ENCODE data around the gene PPARA.

DNA sequence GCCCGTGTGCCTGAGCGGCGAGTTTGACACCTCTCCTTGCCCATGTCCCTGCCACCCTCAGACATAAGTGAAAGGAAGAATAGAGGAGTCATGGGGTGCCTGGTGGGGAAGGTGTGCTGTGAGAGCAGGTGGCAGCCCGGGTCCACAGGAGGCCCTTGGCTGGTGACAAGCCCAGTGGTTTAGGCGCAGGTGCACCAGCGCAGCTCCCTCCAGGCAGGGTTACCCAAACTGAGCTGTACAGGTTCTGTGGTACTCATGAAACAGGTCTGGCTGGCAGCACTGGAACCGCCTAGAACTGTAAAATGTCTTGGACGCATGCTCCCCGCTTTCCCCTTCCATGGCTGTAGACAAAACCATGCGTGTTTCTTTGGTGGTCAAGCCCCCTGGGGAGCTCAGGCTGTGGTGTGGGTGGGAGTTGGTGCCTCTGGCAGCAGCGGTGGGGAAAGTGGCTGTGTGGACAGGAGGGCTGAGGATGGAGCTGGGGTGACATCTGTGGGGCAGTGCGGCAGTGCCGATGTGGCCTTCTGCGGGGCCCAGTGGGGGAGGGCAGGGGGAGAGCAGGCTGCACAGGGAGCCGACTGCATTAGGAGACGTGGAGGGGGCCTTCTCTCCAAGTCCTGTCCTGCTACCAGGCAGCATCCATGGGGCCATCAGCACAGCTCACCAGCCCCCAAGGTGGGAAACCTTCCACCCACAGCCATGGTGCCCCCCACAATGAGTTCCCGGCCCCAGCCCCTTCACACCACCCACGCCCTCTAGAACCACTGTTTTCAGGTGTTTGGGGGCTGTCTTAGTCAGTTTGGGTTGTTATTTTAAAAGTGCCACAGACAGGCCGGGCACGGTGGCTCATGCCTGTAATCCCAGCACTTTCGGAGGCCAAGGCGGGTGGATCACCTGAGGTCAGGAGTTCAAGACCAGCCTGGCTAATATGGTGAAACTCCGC lies 140.8 kb downstream of the PPARA start:
- TF ChIP-seq POLR2A (IDR thresholded peaks at IDR 0.05) = no peak
- TF ChIP-seq, protein P1, sequence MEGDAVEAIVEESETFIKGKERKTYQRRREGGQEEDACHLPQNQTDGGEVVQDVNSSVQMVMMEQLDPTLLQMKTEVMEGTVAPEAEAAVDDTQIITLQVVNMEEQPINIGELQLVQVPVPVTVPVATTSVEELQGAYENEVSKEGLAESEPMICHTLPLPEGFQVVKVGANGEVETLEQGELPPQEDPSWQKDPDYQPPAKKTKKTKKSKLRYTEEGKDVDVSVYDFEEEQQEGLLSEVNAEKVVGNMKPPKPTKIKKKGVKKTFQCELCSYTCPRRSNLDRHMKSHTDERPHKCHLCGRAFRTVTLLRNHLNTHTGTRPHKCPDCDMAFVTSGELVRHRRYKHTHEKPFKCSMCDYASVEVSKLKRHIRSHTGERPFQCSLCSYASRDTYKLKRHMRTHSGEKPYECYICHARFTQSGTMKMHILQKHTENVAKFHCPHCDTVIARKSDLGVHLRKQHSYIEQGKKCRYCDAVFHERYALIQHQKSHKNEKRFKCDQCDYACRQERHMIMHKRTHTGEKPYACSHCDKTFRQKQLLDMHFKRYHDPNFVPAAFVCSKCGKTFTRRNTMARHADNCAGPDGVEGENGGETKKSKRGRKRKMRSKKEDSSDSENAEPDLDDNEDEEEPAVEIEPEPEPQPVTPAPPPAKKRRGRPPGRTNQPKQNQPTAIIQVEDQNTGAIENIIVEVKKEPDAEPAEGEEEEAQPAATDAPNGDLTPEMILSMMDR (IDR thresholded peaks at IDR 0.05) = no peak
